Hepatocyte (in vitro differentiated cells): ENCODE results near the gene ROBO3.

Experiments
- EZH2 ChIP-seq: fragments of 200-600 bp; sonication (generic); IDR thresholded peaks from 2 replicates; pipeline ENCODE4 v1.6.1; 2016; ENCODE audit warnings: antibody characterized with exemption, mild to moderate bottlenecking, borderline replicate concordance
- TF ChIP-seq, protein P1 (sequence below): fragments of 200-600 bp; sonication (generic); IDR thresholded peaks from 2 replicates; pipeline ENCODE4 v1.5.1; 2016; ENCODE audit warnings: antibody characterized with exemption, mild to moderate bottlenecking; ENCODE audit not compliant: poor library complexity

DNA sequence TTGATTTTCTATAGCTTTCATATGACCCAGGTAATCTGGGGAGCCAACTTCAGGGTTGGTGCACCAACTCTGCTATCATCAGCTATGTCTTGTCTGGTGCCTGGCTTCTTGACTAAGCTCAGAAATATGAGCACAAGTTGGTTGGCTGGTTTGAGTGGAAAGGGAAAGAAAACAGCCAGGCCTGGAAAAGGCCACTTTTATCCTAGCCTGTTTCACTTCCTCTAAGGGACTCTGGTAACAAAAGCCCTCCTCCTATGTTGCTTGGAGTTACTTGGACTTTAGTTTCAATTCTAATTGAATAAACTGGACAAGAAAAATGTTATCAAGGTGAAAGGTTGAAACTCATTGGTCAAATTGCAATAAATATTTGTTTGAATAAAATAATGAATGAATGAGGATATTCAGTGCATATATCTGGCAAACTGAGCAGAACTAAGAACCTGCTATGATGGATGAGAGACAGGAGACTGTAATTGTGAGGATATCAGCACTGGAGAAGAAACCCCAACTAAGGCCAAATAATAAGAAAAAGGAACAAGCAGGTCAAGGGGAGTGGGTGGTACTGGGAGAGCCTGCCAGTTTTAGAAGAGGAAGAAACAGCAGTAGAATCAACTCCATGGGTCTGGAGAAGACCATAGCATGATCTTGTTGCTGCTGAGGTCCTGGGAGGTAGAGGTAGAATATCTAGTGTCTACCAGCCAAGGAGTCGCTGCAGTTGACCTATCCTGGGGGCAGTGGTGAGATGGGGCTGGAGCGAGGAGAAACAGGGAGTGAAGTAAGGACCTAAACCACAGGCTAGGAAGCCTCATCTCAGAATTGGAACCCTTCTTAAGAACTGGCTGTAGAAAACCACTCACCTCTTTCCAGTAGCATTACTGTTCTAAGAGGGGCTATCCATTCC, 24.2 kb downstream of the ROBO3 start:
- TF ChIP-seq, protein P1, sequence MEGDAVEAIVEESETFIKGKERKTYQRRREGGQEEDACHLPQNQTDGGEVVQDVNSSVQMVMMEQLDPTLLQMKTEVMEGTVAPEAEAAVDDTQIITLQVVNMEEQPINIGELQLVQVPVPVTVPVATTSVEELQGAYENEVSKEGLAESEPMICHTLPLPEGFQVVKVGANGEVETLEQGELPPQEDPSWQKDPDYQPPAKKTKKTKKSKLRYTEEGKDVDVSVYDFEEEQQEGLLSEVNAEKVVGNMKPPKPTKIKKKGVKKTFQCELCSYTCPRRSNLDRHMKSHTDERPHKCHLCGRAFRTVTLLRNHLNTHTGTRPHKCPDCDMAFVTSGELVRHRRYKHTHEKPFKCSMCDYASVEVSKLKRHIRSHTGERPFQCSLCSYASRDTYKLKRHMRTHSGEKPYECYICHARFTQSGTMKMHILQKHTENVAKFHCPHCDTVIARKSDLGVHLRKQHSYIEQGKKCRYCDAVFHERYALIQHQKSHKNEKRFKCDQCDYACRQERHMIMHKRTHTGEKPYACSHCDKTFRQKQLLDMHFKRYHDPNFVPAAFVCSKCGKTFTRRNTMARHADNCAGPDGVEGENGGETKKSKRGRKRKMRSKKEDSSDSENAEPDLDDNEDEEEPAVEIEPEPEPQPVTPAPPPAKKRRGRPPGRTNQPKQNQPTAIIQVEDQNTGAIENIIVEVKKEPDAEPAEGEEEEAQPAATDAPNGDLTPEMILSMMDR, result no peak
- no peak for TF ChIP-seq EZH2
